ENCODE data around the gene PADI3. TPM values are rescaled to one million over a fixed set of nuclear protein-coding genes. Genes with fewer than 3 reads are reported as not detected.
A peak's percentile ranks its signal among the peaks of the same experiment; 100 is the strongest.

The PADI3 gene
- total RNA-seq (2014; rRNA removed; shearing (Covaris generic)) (0.58 and 0.80 TPM in 2 replicates), polyA plus RNA-seq (2016; fragmentation: Nextera tagmentation; extraction: Ambion mirVana) (0.21 and 0.37 TPM in 2 replicates)
- long read RNA-seq = 0 reads

GRCh38 chr1:17248781-17249180 lies at the start of gene PADI3:
PADI3 (plus strand) TSS chr1:17249098; CDS start chr1:17249138, 40 bp downstream.
- peak; percentile 93 for ATAC-seq
- H3K27ac ChIP-seq (ENCODE audit: low read depth) = no peak within 1 kb of the TSS

GRCh38 chr1:17199267-17200044 lies 49.4 kb upstream of the PADI3 start:
- no peaks in the 10 kb centered on the region for H3F3A ChIP-seq (replicated peaks; ENCODE audit: low read depth)
- no peak overlapping the region for H3K4me3 ChIP-seq
- Mint-ChIP-seq H3K27ac (no peak overlapping the region), H3K4me1 (peaks cover 10% of the 10 kb centered on the region), H3K4me3 (no peak overlapping the region), H3K9me3 (no peaks in the 10 kb centered on the region), H3K27me3 (ENCODE audit: insufficient read depth, low read depth, poor library complexity) (peaks cover 3% of the 10 kb centered on the region), H3K36me3 (ENCODE audit: low read depth) (no peaks in the 10 kb centered on the region; the same call in 2 of the 3 replicates)
- H3K27me3 ChIP-seq (ENCODE audit: insufficient read depth) = no peaks in the 10 kb centered on the region
- H3K4me2 ChIP-seq = no peak overlapping the region
- no peaks in the 10 kb centered on the region for H3K9me2 ChIP-seq (ENCODE audit: insufficient read depth)
- peak overlapping the region; percentile 52; the same call in 1 of the 2 replicates for H2AFZ ChIP-seq
- DNase-seq (ENCODE audit: low spot score) = no peak
- no peaks in the 10 kb centered on the region for H3K4me1 ChIP-seq (ENCODE audit: insufficient read depth)
- no peaks in the 10 kb centered on the region for H3K79me2 ChIP-seq (replicated peaks; ENCODE audit: insufficient read depth)
- H3K36me3 ChIP-seq (ENCODE audit: insufficient read depth) = no peaks in the 10 kb centered on the region
- no peaks in the 10 kb centered on the region for H4K20me1 ChIP-seq (replicated peaks; ENCODE audit: insufficient read depth)
- H3K27ac ChIP-seq (ENCODE audit: low read depth) = no peak overlapping the region
- ATAC-seq = no peak
- TF ChIP-seq CTCF (conservative IDR thresholded peaks at IDR 0.05; ENCODE audit: low read depth in 2 of 2) (no peak), POLR2AphosphoS5 (IDR thresholded peaks at IDR 0.05; ENCODE audit: low read depth) (no peak), EZH2phosphoT487 (IDR thresholded peaks at IDR 0.05; ENCODE audit: unreplicated experiment) (no peak), ZNF331 (CRISPR knock-in tag; IDR thresholded peaks at IDR 0.05; ENCODE audit: low read depth) (no peak), REST (IDR thresholded peaks at IDR 0.05; ENCODE audit: unreplicated experiment) (no peak), ETS1 (IDR thresholded peaks at IDR 0.05) (no peak), CREB1 (CRISPR knock-in tag; IDR thresholded peaks at IDR 0.05; ENCODE audit: low read depth) (no peak), ZNF114 (CRISPR knock-in tag; IDR thresholded peaks at IDR 0.05) (no peak), JUNB (IDR thresholded peaks at IDR 0.05; ENCODE audit: unreplicated experiment) (no peak)

More at GRCh38 chr1:17248781-17249180, at the start of gene PADI3:
- Mint-ChIP-seq H3K27me3 (ENCODE audit: insufficient read depth, low read depth, poor library complexity) (peaks cover 6% of the 10 kb centered on the region), H3K4me3 (no peak within 1 kb of the TSS), H3K36me3 (ENCODE audit: low read depth) (no peaks in the 10 kb centered on the region), H3K4me1 (peaks cover 10% of the 10 kb centered on the region), H3K27ac (no peak within 1 kb of the TSS), H3K9me3 (no peaks in the 10 kb centered on the region)
- Histone ChIP-seq H3K4me2 (no peak within 1 kb of the TSS), H3K9me2 (ENCODE audit: insufficient read depth) (no peaks in the 10 kb centered on the region), H2AFZ (peak within 1 kb of the TSS; percentile 74), H3K79me2 (replicated peaks; ENCODE audit: insufficient read depth) (no peaks in the 10 kb centered on the region), H3K36me3 (ENCODE audit: insufficient read depth) (no peaks in the 10 kb centered on the region), H3F3A (replicated peaks; ENCODE audit: low read depth) (no peaks in the 10 kb centered on the region), H3K4me3 (no peak within 1 kb of the TSS), H3K27me3 (ENCODE audit: insufficient read depth) (no peaks in the 10 kb centered on the region), H4K20me1 (replicated peaks; ENCODE audit: insufficient read depth) (no peaks in the 10 kb centered on the region), H3K4me1 (ENCODE audit: insufficient read depth) (no peaks in the 10 kb centered on the region; the same call in 1 of the 2 replicates)
- DNase-seq (ENCODE audit: low spot score) = peak; percentile 78
- no peak for TF ChIP-seq ZNF331 (CRISPR knock-in tag; IDR thresholded peaks at IDR 0.05; ENCODE audit: low read depth)
- no peak for TF ChIP-seq ZNF114 (CRISPR knock-in tag; IDR thresholded peaks at IDR 0.05)
- no peak for TF ChIP-seq NANOG (IDR thresholded peaks at IDR 0.05; ENCODE audit: borderline replicate concordance)
- peak; percentile 33; the same call in 1 of the 2 replicates for TF ChIP-seq POLR2AphosphoS5 (IDR thresholded peaks at IDR 0.05; ENCODE audit: low read depth)
- TF ChIP-seq CREB1 (CRISPR knock-in tag; IDR thresholded peaks at IDR 0.05; ENCODE audit: low read depth) = no peak
- no peak for TF ChIP-seq EZH2 (IDR thresholded peaks at IDR 0.05; ENCODE audit: low read depth, unreplicated experiment)

All from GM23338 (cell line).